T-cell (primary cell): ENCODE data around the gene PLEKHN1. TPM values are rescaled to one million over a fixed set of nuclear protein-coding genes. Genes with fewer than 3 reads are reported as not detected.
A peak's percentile ranks its signal among the peaks of the same experiment; 100 is the strongest.
"Not testable (repeated sequence)": the region's sequence is repeated elsewhere in the genome, so short reads cannot be mapped to it uniquely, and the experiment has no call there.

Experiments used
- ATAC-seq, 4 experiments: fragments of 200-7000 bp in 3 of 4; fragments of 150-1000 bp in 1 of 4; cut with Tn5 transposase; replicated peaks in 1 of 4; 1 replicate in 3 of 4; 2 replicates in 1 of 4; pipeline ENCODE4 v1.10.0; 2021; ENCODE audit warnings: moderate library complexity in 3 of 4, mild to moderate bottlenecking in 2 of 4, moderate number of reproducible peaks in 1 of 4
- CTCF ChIA-PET, 2 donors: fragments of 300-600 bp; sonication (Branson Sonifier 250); formaldehyde crosslinking; loops; one replicate each; lab custom pipeline; 2022; ENCODE audit warnings: antibody characterized with exemption in 2 of 2; lab: Charles Lee
- POLR2A ChIA-PET, 2 donors: fragments of 300-600 bp; sonication (Branson Sonifier 250); formaldehyde crosslinking; loops; one replicate each; lab custom pipeline; 2022; ENCODE audit warnings: antibody characterized with exemption in 2 of 2; lab: Charles Lee
- DNase-seq, 35 experiments: peaks; one replicate each; pipeline versions ENCODE4 v3.0.0 to v3.0.0-alpha.2; 2013 to 2023
- H3K27ac ChIP-seq: one replicate; pipeline ENCODE4 v1.5.1; 2013; ENCODE audit warnings: low read length
- H3K27me3 ChIP-seq, 2 experiments: replicated peaks in 1 of 2; 1 replicate in 1 of 2; 2 replicates in 1 of 2; pipeline versions ENCODE4 v1.6.1 to v1.7.0; 2013; ENCODE audit warnings: low read length in 1 of 2, mixed read lengths in 1 of 2; ENCODE audit not compliant: control insufficient read depth in 2 of 2, insufficient read depth in 2 of 2; ENCODE audit errors: extremely low read depth in 1 of 2
- H3K36me3 ChIP-seq, 2 donors: 1 replicate in 1 of 2; 2 replicates in 1 of 2; pipeline versions ENCODE4 v1.6.1 to v1.7.0; 2013; ENCODE audit warnings: low read length in 1 of 2; ENCODE audit not compliant: control insufficient read depth in 2 of 2, insufficient read depth in 1 of 2; ENCODE audit errors: extremely low read depth in 1 of 2
- H3K4me1 ChIP-seq, 2 experiments: 1 replicate in 1 of 2; 2 replicates in 1 of 2; pipeline versions ENCODE4 v1.6.1 to v1.7.0; 2013; ENCODE audit warnings: low read length in 2 of 2, mixed read lengths in 1 of 2; ENCODE audit not compliant: insufficient read depth in 2 of 2, control insufficient read depth in 1 of 2; ENCODE audit errors: extremely low read depth in 1 of 2
- H3K4me3 ChIP-seq, 2 donors: 1 replicate in 1 of 2; 2 replicates in 1 of 2; pipeline versions ENCODE4 v1.5.1 to v1.7.0; 2013; ENCODE audit warnings: mild to moderate bottlenecking in 2 of 2, low read length in 1 of 2, moderate library complexity in 1 of 2; ENCODE audit not compliant: control insufficient read depth in 1 of 2; ENCODE audit errors: extremely low read depth in 1 of 2
- H3K9me3 ChIP-seq: 2 replicates; pipeline ENCODE4 v1.7.0; 2013
- H3K27ac Mint-ChIP-seq, 2 donors: one replicate each; pipeline ENCODE4 v1.8.0; 2020 to 2021; ENCODE audit warnings: mild to moderate bottlenecking in 2 of 2, mixed read lengths in 2 of 2
- H3K27me3 Mint-ChIP-seq, 2 donors: one replicate each; pipeline ENCODE4 v1.8.0; 2021 to 2022; ENCODE audit warnings: mixed read lengths in 2 of 2
- H3K36me3 Mint-ChIP-seq: one replicate; pipeline ENCODE4 v1.8.0; 2021; ENCODE audit warnings: mixed read lengths
- H3K4me1 Mint-ChIP-seq, 3 donors: one replicate each; pipeline ENCODE4 v1.8.0; 2020 to 2022; ENCODE audit warnings: mixed read lengths in 3 of 3, mild to moderate bottlenecking in 1 of 3
- H3K4me3 Mint-ChIP-seq, 3 donors: one replicate each; pipeline ENCODE4 v1.8.0; 2020 to 2022; ENCODE audit warnings: mild to moderate bottlenecking in 3 of 3, mixed read lengths in 3 of 3, moderate library complexity in 3 of 3
- H3K9me3 Mint-ChIP-seq, 3 donors: one replicate each; pipeline ENCODE4 v1.8.0; 2020 to 2022; ENCODE audit warnings: mixed read lengths in 3 of 3
- WGBS: methylation state at CpG from one replicate; pipeline ENCODE4 v1.1.5; 2013; ENCODE audit warnings: missing lambda C conversion rate; ENCODE audit not compliant: insufficient coverage; 5-methylcytosine and 5-hydroxymethylcytosine counted together
- total RNA-seq, 35 experiments: library from RNA in 6 of 35; stranded (reverse) in 6 of 35; fragments of 120-200 nt in 1 of 35; gene quantifications; one replicate each; pipeline versions ENCODE4 v1.2.1 to v1.2.4 and lab custom pipeline; 2013 to 2026

PLEKHN1 gene
- total RNA-seq, 5 donors from 2014 or later (not counting 1 experiment from before 2014, with no cell fraction given), result 0.30 to 9.9 (median 7.3) TPM

- H3K36me3 ChIP-seq, H3K36me3 Mint-ChIP-seq, H3K27ac Mint-ChIP-seq, H3K4me3 Mint-ChIP-seq, CTCF ChIA-PET, H3K4me1 ChIP-seq, H3K27ac ChIP-seq, H3K4me3 ChIP-seq, H3K9me3 Mint-ChIP-seq, H3K4me1 Mint-ChIP-seq, DNase-seq, ATAC-seq, H3K9me3 ChIP-seq, POLR2A ChIA-PET: not testable (repeated sequence)
- peaks cover 2 to 52% of the 10 kb centered on the region in 2 experiments for H3K27me3 ChIP-seq
- H3K27me3 Mint-ChIP-seq, result peaks cover 10 to 46% of the 10 kb centered on the region in 2 donors
- 82% methylated on average over 2 of the region's 5 CpGs for WGBS
These were observed 21.8 kb downstream of the PLEKHN1 start for GRCh38 chr1:988061-988460.

GRCh38 chr1:991275-991674 is 25.0 kb downstream of the PLEKHN1 start:
- CTCF ChIA-PET, DNase-seq, H3K36me3 Mint-ChIP-seq, H3K4me3 ChIP-seq, H3K9me3 ChIP-seq, H3K27ac ChIP-seq, H3K4me3 Mint-ChIP-seq, H3K4me1 ChIP-seq, H3K9me3 Mint-ChIP-seq, H3K36me3 ChIP-seq, POLR2A ChIA-PET, H3K27ac Mint-ChIP-seq: not testable (repeated sequence)
- Mint-ChIP-seq H3K27me3 (peaks cover 7 to 43% of the 10 kb centered on the region in 2 donors), H3K4me1 (peaks cover 3 to 12% (median 6%) of the 10 kb centered on the region in 3 donors)
- peaks cover 0 to 63% of the 10 kb centered on the region in 2 experiments for H3K27me3 ChIP-seq
- ATAC-seq, result peak in 1 of 4 experiments; percentile 6
- 90% methylated on average over 1 of the region's 6 CpGs for WGBS

- no peak for DNase-seq
- Histone ChIP-seq H3K4me3 (no peak overlapping the region), H3K4me1 (peaks cover 0 to 12% of the 10 kb centered on the region in 2 experiments), H3K27me3 (peaks cover 0 to 64% of the 10 kb centered on the region in 2 experiments), H3K27ac (no peak overlapping the region), H3K36me3 (no peaks in the 10 kb centered on the region), H3K9me3 (no peaks in the 10 kb centered on the region)
- POLR2A ChIA-PET, result no interaction called here
- Mint-ChIP-seq H3K9me3 (peaks cover 0 to 7% (median 0%) of the 10 kb centered on the region in 3 donors), H3K4me3 (no peak overlapping the region), H3K27ac (no peak overlapping the region), H3K4me1 (peaks cover 3 to 13% (median 7%) of the 10 kb centered on the region in 3 donors), H3K27me3 (peaks cover 7 to 42% of the 10 kb centered on the region in 2 donors), H3K36me3 (no peaks in the 10 kb centered on the region)
- CTCF ChIA-PET, result interaction anchor here in 1 of 2 donors (0.7 kb wide), 1 partner anchor 25 kb away, joined by 5 read pairs; the partner anchor contains the start of gene PLEKHN1
- WGBS, result 80% methylated on average over 1 of the region's 10 CpGs
- no peak for ATAC-seq
These were observed 25.6 kb downstream of the PLEKHN1 start for GRCh38 chr1:991895-992294.

- WGBS, result no CpG with 5 or more reads among the region's 7 CpGs
- Mint-ChIP-seq H3K9me3 (peaks cover 0 to 7% (median 0%) of the 10 kb centered on the region in 3 donors), H3K36me3 (no peaks in the 10 kb centered on the region), H3K4me3 (no peak overlapping the region), H3K27me3 (peaks cover 7 to 45% of the 10 kb centered on the region in 2 donors), H3K4me1 (peaks cover 4 to 17% (median 9%) of the 10 kb centered on the region in 3 donors), H3K27ac (no peak overlapping the region)
- DNase-seq, result no peak
- no peak overlapping the region for H3K4me3 ChIP-seq
- no peaks in the 10 kb centered on the region for H3K36me3 ChIP-seq
- H3K27ac ChIP-seq, result no peak overlapping the region
- H3K4me1 ChIP-seq, result peaks cover 0 to 16% of the 10 kb centered on the region in 2 experiments
- peaks cover 0 to 69% of the 10 kb centered on the region in 2 experiments for H3K27me3 ChIP-seq
- no peaks in the 10 kb centered on the region for H3K9me3 ChIP-seq
- CTCF ChIA-PET, result interaction anchor here in 1 of 2 donors (0.7 kb wide), 1 partner anchor 26 kb away, joined by 5 read pairs; the partner anchor contains the start of gene PLEKHN1
- ATAC-seq, result no peak
- POLR2A ChIA-PET, result no interaction called here
These were observed 26.1 kb downstream of the PLEKHN1 start for GRCh38 chr1:992362-992761.

GRCh38 chr1:993379-993995 is 27.2 kb downstream of the PLEKHN1 start:
- Histone ChIP-seq H3K4me1 (peaks cover 0 to 22% of the 10 kb centered on the region in 2 experiments), H3K27me3 (peaks cover 0 to 80% of the 10 kb centered on the region in 2 experiments), H3K36me3 (no peaks in the 10 kb centered on the region), H3K27ac (no peak overlapping the region), H3K4me3 (no peak overlapping the region), H3K9me3 (no peaks in the 10 kb centered on the region)
- DNase-seq, result no peak
- 71% methylated on average over 8 of the region's 15 CpGs for WGBS
- Mint-ChIP-seq H3K4me3 (no peak overlapping the region), H3K9me3 (peaks cover 0 to 7% (median 0%) of the 10 kb centered on the region in 3 donors), H3K4me1 (peaks cover 4 to 17% (median 9%) of the 10 kb centered on the region in 3 donors), H3K27ac (no peak overlapping the region), H3K36me3 (no peaks in the 10 kb centered on the region), H3K27me3 (peaks cover 7 to 43% of the 10 kb centered on the region in 2 donors)
- no peak for ATAC-seq
- POLR2A ChIA-PET, result no interaction called here
- CTCF ChIA-PET, result interaction anchor here in 1 of 2 donors (0.6 kb wide), 1 partner anchor 9 kb away, joined by 3 read pairs; no protein-coding TSS in a partner anchor

- H3K9me3 ChIP-seq, POLR2A ChIA-PET, H3K4me3 ChIP-seq, H3K36me3 ChIP-seq, H3K27ac ChIP-seq, CTCF ChIA-PET, H3K27ac Mint-ChIP-seq, ATAC-seq, H3K36me3 Mint-ChIP-seq, DNase-seq, H3K4me3 Mint-ChIP-seq, H3K9me3 Mint-ChIP-seq: not testable (repeated sequence)
- H3K4me1 Mint-ChIP-seq, result peaks cover 4 to 17% (median 9%) of the 10 kb centered on the region in 3 donors
- H3K27me3 ChIP-seq, result peaks cover 0 to 86% of the 10 kb centered on the region in 2 experiments
- WGBS, result 83% methylated on average over 6 of the region's 6 CpGs
- peaks cover 0 to 39% of the 10 kb centered on the region in 2 donors for H3K27me3 Mint-ChIP-seq
- peaks cover 1 to 30% of the 10 kb centered on the region in 2 experiments for H3K4me1 ChIP-seq
These were observed 28.3 kb downstream of the PLEKHN1 start for GRCh38 chr1:994546-994945.
